HCT116 (cell line): ENCODE data around the gene RANBP17. TPM values are rescaled to one million over a fixed set of nuclear protein-coding genes. Genes with fewer than 3 reads are reported as not detected.

Experiments used
- ATAC-seq: fragments of 200-7000 bp; cut with Tn5 transposase; 2 replicates; pipeline ENCODE4 v1.9.1; 2020; ENCODE audit warnings: mild to moderate bottlenecking, moderate library complexity
- BruUV-seq: library from RNA; stranded (reverse); fragments of 400-500 nt; replicated peaks from 2 replicates; lab custom pipeline; 2021; lab: Mats Ljungman, UMichigan
- CTCF ChIA-PET: fragments of 300-600 bp; sonication (Branson Sonifier 250); formaldehyde crosslinking; loops from one replicate; lab custom pipeline; 2021; ENCODE audit warnings: antibody characterized with exemption; lab: Charles Lee
- POLR2A ChIA-PET: fragments of 300-600, 350-600 bp; sonication (Branson Sonifier 250); formaldehyde crosslinking; loops from one replicate; lab custom pipeline; 2021; ENCODE audit warnings: antibody characterized with exemption; lab: Charles Lee
- RAD21 ChIA-PET, 2 experiments: fragments of 300-600 bp; sonication (Branson Sonifier 250); formaldehyde crosslinking; loops; one replicate each; lab custom pipeline; 2023; ENCODE audit warnings: low total read pairs in 2 of 2; ENCODE audit not compliant: uncharacterized antibody in 2 of 2, unreplicated experiment in 2 of 2, low non-redundant PET in 1 of 2; lab: Charles Lee
- DNase-seq: peaks from one replicate; pipeline ENCODE4 v3.0.0-alpha.2; 2010; ENCODE audit warnings: low read depth, low spot score
- H2AFZ ChIP-seq: fragments of 200-600 bp; shearing (Covaris generic), sonication (generic); 2 replicates; pipeline ENCODE4 v1.6.1; 2017; ENCODE audit warnings: low read depth, mixed run types, mixed read lengths, antibody characterized with exemption, low read length; ENCODE audit not compliant: poor library complexity, severe bottlenecking
- H3K27ac ChIP-seq: 2 replicates; pipeline ENCODE4 v1.5.1; 2012; ENCODE audit warnings: low read depth, low read length
- H3K27me3 ChIP-seq: fragments of 200-600 bp; sonication (generic); 2 replicates; pipeline ENCODE4 v1.6.1; 2016; ENCODE audit warnings: mixed run types, low read length, mixed read lengths; ENCODE audit not compliant: insufficient read depth
- H3K36me3 ChIP-seq, 2 experiments: fragments of 200-500 bp in 1 of 2; fragments of 200-600 bp in 1 of 2; sonication (Bioruptor generic) in 1 of 2; sonication (generic) in 1 of 2; 2 replicates each; pipeline versions ENCODE4 v1.5.1 to v1.6.1; 2014 to 2016; ENCODE audit warnings: low read length in 2 of 2, inconsistent platforms in 1 of 2, mixed read lengths in 1 of 2, mixed run types in 1 of 2; ENCODE audit not compliant: insufficient read depth in 2 of 2, control insufficient read depth in 1 of 2
- H3K4me1 ChIP-seq, 2 experiments: fragments of 200-600 bp in 1 of 2; sonication (generic) in 1 of 2; 2 replicates each; pipeline versions ENCODE4 v1.5.1 to v1.6.1; 2012 to 2017; ENCODE audit warnings: low read length in 2 of 2, inconsistent platforms in 1 of 2, mild to moderate bottlenecking in 1 of 2, mixed read lengths in 1 of 2, mixed run types in 1 of 2, moderate library complexity in 1 of 2; ENCODE audit not compliant: insufficient read depth in 2 of 2, control insufficient read depth in 1 of 2
- H3K4me2 ChIP-seq: fragments of 200-600 bp; sonication (generic); 2 replicates; pipeline ENCODE4 v1.6.1; 2017; ENCODE audit warnings: mixed run types, low read length, mixed read lengths
- H3K4me3 ChIP-seq, 2 experiments: fragments of 200-600 bp in 1 of 2; sonication (generic) in 1 of 2; replicated peaks in 1 of 2; 2 replicates each; pipeline ENCODE4 v1.5.1; 2011 to 2016; ENCODE audit warnings: low read length in 2 of 2, control low read depth in 1 of 2, low read depth in 1 of 2, mild to moderate bottlenecking in 1 of 2, mixed read lengths in 1 of 2, mixed run types in 1 of 2
- H3K79me2 ChIP-seq: fragments of 200-600 bp; sonication (generic); 2 replicates; pipeline ENCODE4 v1.6.1; 2017; ENCODE audit warnings: mild to moderate bottlenecking, mixed run types, low read length, moderate library complexity, mixed read lengths; ENCODE audit not compliant: insufficient read depth
- H3K9ac ChIP-seq: fragments of 200-600 bp; sonication (generic); 2 replicates; pipeline ENCODE4 v1.6.1; 2016; ENCODE audit warnings: low read length, mixed read lengths
- H3K9me2 ChIP-seq: fragments of 200-600 bp; sonication (generic), shearing (Covaris generic); 2 replicates; pipeline ENCODE4 v1.6.1; 2017; ENCODE audit warnings: mixed run types, mild to moderate bottlenecking, moderate library complexity; ENCODE audit not compliant: insufficient read depth
- H3K9me3 ChIP-seq, 2 experiments: fragments of 200-500 bp in 1 of 2; fragments of 200-600 bp in 1 of 2; sonication (Bioruptor generic) in 1 of 2; sonication (generic) in 1 of 2; 2 replicates each; pipeline ENCODE4 v1.6.1; 2014 to 2017; ENCODE audit warnings: low read length in 2 of 2, mixed read lengths in 2 of 2, inconsistent platforms in 1 of 2, low read depth in 1 of 2, mild to moderate bottlenecking in 1 of 2, mixed run types in 1 of 2, moderate library complexity in 1 of 2; ENCODE audit not compliant: control insufficient read depth in 1 of 2, insufficient read depth in 1 of 2
- H4K20me1 ChIP-seq: fragments of 200-600 bp; sonication (generic), shearing (Covaris generic); 2 replicates; pipeline ENCODE4 v1.6.1; 2017; ENCODE audit warnings: mixed run types, mild to moderate bottlenecking, moderate library complexity; ENCODE audit not compliant: insufficient read depth
- ATF3 ChIP-seq: IDR thresholded peaks from 2 replicates; pipeline ENCODE4 v1.6.1; 2012
- CBX3 ChIP-seq: IDR thresholded peaks from 2 replicates; pipeline ENCODE4 v1.6.1; 2012; ENCODE audit warnings: low read depth
- CEBPB ChIP-seq: IDR thresholded peaks from 2 replicates; pipeline ENCODE4 v1.6.1; 2012; ENCODE audit warnings: low read depth
- EGR1 ChIP-seq: IDR thresholded peaks from 2 replicates; pipeline ENCODE4 v1.6.1; 2012; ENCODE audit warnings: low read depth
- ELF1 ChIP-seq: IDR thresholded peaks from 2 replicates; pipeline ENCODE4 v1.6.1; 2012; ENCODE audit warnings: low read depth, borderline replicate concordance
- EZH2 ChIP-seq: fragments of 200-600 bp; sonication (generic); IDR thresholded peaks from 2 replicates; pipeline ENCODE4 v1.6.1; 2017; ENCODE audit warnings: antibody characterized with exemption, mixed run types
- JUND ChIP-seq: IDR thresholded peaks from 2 replicates; pipeline ENCODE4 v1.6.1; 2012
- MAX ChIP-seq: IDR thresholded peaks from 2 replicates; pipeline ENCODE4 v1.6.1; 2012
- POLR2A ChIP-seq: IDR thresholded peaks from 2 replicates; pipeline ENCODE4 v1.7.0; 2011; ENCODE audit warnings: borderline replicate concordance; ENCODE audit not compliant: insufficient read depth, insufficient read length; ENCODE audit errors: extremely low read depth
- POLR2AphosphoS5 ChIP-seq: IDR thresholded peaks from 2 replicates; pipeline ENCODE4 v1.6.1; 2011; ENCODE audit warnings: mild to moderate bottlenecking, low read depth, low read length, moderate library complexity
- RAD21 ChIP-seq: IDR thresholded peaks from 2 replicates; pipeline ENCODE4 v1.6.1; 2012; ENCODE audit warnings: low read depth, mild to moderate bottlenecking
- SIN3A ChIP-seq: IDR thresholded peaks from 2 replicates; pipeline ENCODE4 v1.6.1; 2012; ENCODE audit warnings: low read depth
- SP1 ChIP-seq: IDR thresholded peaks from 2 replicates; pipeline ENCODE4 v1.6.1; 2012; ENCODE audit warnings: low read depth
- SRF ChIP-seq: IDR thresholded peaks from 2 replicates; pipeline ENCODE4 v1.6.1; 2012; ENCODE audit warnings: low read depth
- TCF7L2 ChIP-seq: IDR thresholded peaks from 2 replicates; pipeline ENCODE4 v1.7.0; 2011; ENCODE audit warnings: borderline replicate concordance, inconsistent platforms; ENCODE audit not compliant: insufficient read depth, insufficient read length; ENCODE audit errors: extremely low read depth
- YY1 ChIP-seq: IDR thresholded peaks from 2 replicates; pipeline ENCODE4 v1.6.1; 2011; ENCODE audit warnings: low read length, low read depth, moderate library complexity, mild to moderate bottlenecking; ENCODE audit not compliant: insufficient replicate concordance; ENCODE audit errors: extremely low read depth
- intact Hi-C: fragments of 100-400 bp; cut with micrococcal nuclease; formaldehyde crosslinking; loops from 2 replicates; pipeline ENCODE4 v1.10.0; 2022
- total RNA-seq: library from RNA; stranded (reverse); gene quantifications from one replicate; pipeline ENCODE4 v1.2.1, GENCODE V29; 2021; ENCODE audit not compliant: unreplicated experiment
- TF ChIP-seq, protein P1 (sequence below): IDR thresholded peaks from 2 replicates; pipeline ENCODE4 v1.6.1; 2011; ENCODE audit warnings: mild to moderate bottlenecking, low read length, moderate library complexity; ENCODE audit not compliant: insufficient replicate concordance; ENCODE audit errors: extremely low read depth

RANBP17 gene
- total RNA-seq, 1 experiment from 2014 or later = 18.2 TPM

- no peak for TF ChIP-seq SRF
- TF ChIP-seq SIN3A = no peak
- TF ChIP-seq YY1 = no peak
- TF ChIP-seq EZH2 = no peak
- no peak for TF ChIP-seq RAD21
- TF ChIP-seq ELF1 = no peak
- no peak for TF ChIP-seq CEBPB
Observed at GRCh38 chr5:171316258-171317121, 454.7 kb downstream of the RANBP17 start (continued).

GRCh38 chr5:171317230-171317629 is 455.4 kb downstream of the RANBP17 start:
- TF ChIP-seq CBX3 (no peak), YY1 (no peak), EZH2 (no peak), POLR2A (no peak), ELF1 (no peak), MAX (no peak), SP1 (no peak), SIN3A (no peak), TCF7L2 (no peak), ATF3 (no peak), EGR1 (no peak), SRF (no peak), RAD21 (no peak), POLR2AphosphoS5 (no peak), JUND (no peak)
- TF ChIP-seq, protein P1, sequence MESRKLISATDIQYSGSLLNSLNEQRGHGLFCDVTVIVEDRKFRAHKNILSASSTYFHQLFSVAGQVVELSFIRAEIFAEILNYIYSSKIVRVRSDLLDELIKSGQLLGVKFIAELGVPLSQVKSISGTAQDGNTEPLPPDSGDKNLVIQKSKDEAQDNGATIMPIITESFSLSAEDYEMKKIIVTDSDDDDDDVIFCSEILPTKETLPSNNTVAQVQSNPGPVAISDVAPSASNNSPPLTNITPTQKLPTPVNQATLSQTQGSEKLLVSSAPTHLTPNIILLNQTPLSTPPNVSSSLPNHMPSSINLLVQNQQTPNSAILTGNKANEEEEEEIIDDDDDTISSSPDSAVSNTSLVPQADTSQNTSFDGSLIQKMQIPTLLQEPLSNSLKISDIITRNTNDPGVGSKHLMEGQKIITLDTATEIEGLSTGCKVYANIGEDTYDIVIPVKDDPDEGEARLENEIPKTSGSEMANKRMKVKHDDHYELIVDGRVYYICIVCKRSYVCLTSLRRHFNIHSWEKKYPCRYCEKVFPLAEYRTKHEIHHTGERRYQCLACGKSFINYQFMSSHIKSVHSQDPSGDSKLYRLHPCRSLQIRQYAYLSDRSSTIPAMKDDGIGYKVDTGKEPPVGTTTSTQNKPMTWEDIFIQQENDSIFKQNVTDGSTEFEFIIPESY = no peak
- TF ChIP-seq, all 23 proteins: peak for 0
- Histone ChIP-seq H3K9me3 (no peaks in the 10 kb centered on the region), H3K4me2 (no peak overlapping the region), H3K4me1 (no peaks in the 10 kb centered on the region), H3K36me3 (no peaks in the 10 kb centered on the region), H3K27ac (no peak overlapping the region), H3K4me3 (no peak overlapping the region), H3K27me3 (no peaks in the 10 kb centered on the region), H3K79me2 (no peaks in the 10 kb centered on the region), H3K9ac (no peak overlapping the region), H4K20me1 (no peaks in the 10 kb centered on the region), H2AFZ (no peak overlapping the region), H3K9me2 (no peaks in the 10 kb centered on the region)
- intact Hi-C loops = no loop called here
- DNase-seq (no peak), ATAC-seq (no peak)
- no TSS peak for BruUV-seq
- ChIA-PET POLR2A (no interaction called here), CTCF (no interaction called here), RAD21 (no interaction called here)
